GM19324 (cell line): ENCODE results near the gene TDRD12.
"Not testable (repeated sequence)": the region's sequence is repeated elsewhere in the genome, so short reads cannot be mapped to it uniquely, and the experiment has no call there.

Experiments used
- ATAC-seq: cut with Tn5 transposase; IDR thresholded peaks from one replicate; pipeline ENCODE4 v1.9.1; 2021; ENCODE audit warnings: mild to moderate bottlenecking, moderate library complexity; ENCODE audit not compliant: unreplicated experiment, low FRiP score

TDRD12 gene

DNA sequence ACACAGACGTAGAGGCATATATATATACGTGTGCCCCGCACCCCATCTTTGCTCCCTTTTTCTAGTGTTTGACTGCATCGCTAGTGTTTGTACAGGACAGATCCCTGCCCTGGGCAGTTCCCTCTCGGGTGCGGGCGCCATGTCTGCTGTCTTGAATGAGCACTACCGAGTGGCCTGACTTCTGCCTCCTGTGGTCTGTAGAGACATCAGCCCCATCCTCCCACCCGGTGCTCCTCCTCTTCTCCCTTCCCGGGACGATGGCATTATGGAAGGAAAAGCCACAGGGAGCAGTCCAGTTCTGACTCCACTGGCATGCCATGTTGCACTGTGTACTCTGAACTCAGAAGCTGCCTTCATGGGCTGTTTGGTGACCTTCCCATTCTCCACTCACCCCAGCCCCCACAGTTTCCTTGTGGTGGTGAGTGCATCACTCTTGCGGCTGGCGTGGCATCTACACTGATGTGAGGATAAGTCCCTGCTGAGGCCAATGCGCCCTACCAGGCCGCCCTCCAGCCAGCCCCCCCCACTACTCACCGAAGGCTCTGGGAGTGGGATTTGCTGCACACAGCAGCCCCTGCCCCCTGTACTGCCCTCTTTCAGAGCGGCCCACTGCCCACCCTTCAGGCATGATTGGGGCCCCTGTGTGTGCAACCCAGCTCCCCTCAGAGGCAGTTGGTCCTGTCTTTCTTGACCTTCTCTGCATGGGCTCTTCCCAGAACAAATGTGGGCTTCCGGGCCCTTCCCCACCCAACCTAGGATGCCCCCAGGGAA lies 25.2 kb downstream of the TDRD12 start:
- no peak for ATAC-seq

DNA sequence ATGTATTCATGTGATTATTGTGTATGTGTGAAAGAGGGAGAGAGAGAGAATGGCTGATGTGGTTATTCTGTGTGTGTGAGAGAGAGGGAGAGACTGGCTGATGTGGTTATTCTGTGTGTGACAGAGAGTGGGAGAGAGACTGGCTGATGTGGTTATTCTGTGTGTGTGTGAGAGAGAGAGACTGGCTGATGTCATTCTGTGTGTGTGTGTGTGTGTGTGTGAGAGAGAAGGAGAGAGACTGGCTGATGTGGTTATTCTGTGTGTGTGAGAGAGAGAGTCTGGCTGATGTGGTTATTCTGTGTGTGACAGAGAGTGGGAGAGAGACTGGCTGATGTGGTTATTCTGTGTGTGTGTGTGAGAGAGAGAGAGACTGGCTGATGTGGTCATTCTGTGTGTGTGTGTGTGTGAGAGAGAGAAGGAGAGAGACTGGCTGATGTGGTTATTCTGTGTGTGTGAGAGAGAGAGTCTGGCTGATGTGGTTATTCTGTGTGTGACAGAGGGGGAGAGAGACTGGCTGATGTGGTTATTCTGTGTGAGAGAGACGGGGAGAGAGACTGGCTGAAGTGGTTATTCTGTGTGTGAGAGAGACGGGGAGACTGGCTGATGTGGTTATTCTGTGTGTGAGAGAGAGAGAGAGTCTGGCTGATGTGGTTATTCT lies 26.2 kb downstream of the TDRD12 start:
- ATAC-seq, result not testable (repeated sequence)

DNA sequence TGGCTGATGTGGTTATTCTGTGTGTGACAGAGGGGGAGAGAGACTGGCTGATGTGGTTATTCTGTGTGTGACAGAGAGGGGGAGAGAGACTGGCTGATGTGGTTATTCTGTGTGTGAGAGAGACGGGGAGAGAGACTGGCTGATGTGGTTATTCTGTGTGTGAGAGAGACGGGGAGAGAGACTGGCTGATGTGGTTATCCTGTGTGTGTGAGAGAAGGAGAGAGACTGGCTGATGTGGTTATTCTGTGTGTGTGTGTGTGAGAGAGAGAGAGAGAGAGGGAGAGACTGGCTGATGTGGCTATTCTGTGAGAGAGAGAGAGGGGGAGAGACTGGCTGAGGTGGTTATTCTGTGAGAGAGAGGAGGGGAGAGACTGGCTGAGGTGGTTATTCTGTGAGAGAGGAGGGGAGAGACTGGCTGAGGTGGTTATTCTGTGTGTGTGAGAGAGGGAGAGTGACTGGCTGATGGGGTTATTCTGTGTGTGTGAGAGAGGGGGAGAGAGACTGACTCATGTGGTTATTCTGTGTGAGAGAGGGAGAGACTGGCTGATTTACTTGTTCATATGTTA lies 27.1 kb downstream of the TDRD12 start:
- not testable (repeated sequence) for ATAC-seq

DNA sequence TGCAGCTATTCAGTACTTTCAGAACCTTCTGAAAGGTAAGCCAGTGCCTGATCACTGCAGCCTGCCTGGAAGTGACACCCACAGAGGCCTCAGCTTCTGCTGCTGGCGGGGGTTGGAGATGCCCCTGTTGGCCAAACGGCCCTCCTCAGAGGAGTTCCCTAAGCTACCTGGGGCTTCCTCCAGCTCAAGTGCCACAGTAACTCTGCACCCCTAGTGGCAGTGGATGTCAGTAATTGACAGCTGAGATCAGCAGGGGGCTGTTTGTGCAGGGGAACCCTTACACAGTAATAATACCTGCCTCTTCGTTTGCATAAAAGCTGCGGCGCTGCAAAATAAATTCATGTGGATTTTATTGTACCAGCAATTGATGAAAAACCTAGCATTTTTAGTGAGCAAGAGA lies 28.9 kb downstream of the TDRD12 start:
- no peak for ATAC-seq

DNA sequence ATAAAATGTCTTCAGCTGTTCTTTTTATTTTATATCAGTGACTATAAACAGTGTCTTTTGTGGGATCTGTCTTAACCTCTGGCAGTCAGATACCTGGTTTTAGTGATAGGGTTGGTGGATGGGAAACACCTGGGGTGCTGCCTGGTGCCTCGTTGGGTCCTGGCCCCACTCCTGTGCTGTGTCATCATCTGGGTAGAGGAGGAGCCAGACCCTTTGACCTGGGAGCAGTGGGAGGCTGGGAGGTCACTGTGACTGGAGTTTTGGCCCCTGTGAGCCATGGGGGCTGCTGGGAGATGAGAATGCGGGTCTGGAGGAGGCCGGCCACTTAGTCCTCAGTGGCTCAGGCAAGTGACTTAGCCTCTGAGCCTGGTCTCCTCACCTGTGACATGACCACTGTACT lies 29.4 kb downstream of the TDRD12 start:
- no peak for ATAC-seq

DNA sequence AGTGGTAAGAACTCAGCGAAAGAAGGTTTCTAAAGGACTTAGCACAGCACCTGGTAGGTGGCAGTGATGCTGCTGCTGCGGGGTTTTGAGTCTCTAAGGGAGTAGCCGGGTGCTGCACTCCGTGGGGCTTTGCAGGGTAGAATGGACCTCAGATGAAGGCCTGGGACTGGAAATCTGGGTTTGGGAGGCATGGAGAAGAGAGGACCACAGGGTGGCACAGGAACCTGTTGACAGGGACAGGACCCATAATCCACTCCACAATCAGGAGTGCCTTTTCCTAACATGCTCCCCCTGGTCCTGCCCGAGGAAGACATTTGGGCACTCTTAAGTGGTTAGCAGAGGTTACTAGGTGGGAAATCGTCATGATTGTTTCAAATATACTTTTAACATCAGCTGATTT lies 29.8 kb downstream of the TDRD12 start:
- no peak for ATAC-seq

DNA sequence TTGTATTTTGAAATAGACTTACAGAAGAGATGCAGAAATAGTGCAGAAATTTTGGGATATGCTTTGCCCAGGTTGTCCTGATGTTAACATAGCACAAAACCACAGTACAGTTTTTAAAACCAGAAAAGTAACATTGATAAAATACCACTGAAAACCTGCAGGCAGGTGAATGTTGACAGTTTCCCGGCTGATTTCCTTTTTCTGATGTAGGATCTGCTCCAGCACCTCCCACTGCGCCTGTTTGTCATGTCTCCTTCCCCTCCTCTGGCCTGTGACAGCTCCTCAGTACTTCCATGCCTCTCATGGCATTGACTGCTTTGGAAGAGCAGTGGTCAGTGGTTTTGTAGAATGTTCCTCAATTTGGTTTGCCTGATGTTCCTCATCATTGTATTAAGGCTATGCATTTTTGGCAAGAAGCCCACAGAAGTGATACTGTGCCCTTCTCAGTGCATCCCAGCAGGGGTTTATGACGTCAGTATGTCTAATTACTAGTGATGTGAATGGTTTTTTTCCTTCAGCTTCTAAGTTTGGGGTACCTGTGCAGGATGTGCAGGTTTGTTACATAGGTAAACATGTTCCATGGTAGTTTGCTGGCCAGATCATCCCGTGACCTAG lies 31.0 kb downstream of the TDRD12 start:
- ATAC-seq, result no peak

DNA sequence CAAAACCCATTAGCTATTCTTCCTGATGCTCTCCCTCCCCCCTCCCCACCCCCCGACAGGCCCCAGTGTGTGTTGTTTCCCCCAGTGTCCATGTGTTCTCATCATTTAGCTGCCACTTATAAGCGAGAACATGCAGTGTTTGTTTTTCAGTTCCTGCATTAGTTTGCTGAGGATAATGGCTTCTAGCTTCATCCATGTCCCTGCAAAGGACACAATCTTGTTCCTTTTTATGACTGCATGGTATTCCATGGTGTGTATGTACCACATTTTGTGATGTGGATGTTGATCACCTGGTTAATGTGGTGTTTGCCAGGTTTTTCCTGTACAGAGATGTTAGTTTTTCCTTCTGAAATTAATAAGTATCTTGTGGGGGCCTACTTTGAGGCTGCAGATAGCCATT lies 31.5 kb downstream of the TDRD12 start:
- ATAC-seq, result no peak

DNA sequence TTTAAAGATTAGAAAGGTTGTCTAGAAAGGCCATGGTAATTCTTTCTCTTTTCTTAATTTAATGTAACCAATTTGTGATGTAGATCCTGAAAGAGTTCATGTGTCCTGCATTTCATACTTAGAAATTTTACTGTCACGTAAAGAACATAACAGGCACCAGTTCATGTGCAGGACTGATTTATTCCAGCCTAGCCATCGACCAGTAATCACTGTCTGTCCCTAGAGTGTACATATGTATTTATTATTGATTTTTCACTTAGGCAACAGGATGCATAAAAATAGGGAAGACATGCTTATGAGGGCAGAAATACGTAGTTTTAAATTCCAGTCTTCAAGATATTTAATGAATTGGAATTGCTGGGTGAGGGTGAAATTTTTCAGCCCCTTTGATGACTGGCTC lies 37.6 kb downstream of the TDRD12 start:
- no peak for ATAC-seq

DNA sequence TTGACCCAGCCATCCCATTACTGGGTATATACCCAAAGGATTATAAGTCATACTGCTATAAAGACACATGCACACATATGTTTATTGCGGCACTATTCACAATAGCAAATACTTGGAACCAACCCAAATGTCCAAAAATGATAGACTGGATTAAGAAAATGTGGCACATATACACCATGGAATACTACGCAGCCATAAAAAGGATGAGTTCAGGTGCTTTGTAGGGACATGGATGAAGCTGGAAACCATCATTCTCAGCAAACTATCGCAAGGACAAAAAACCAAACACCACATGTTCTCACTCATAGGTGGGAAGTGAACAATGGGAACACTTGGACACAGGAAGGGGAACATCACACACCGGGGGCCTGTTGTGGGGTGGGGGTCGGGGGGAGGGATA lies 45.8 kb downstream of the TDRD12 start:
- not testable (repeated sequence) for ATAC-seq

DNA sequence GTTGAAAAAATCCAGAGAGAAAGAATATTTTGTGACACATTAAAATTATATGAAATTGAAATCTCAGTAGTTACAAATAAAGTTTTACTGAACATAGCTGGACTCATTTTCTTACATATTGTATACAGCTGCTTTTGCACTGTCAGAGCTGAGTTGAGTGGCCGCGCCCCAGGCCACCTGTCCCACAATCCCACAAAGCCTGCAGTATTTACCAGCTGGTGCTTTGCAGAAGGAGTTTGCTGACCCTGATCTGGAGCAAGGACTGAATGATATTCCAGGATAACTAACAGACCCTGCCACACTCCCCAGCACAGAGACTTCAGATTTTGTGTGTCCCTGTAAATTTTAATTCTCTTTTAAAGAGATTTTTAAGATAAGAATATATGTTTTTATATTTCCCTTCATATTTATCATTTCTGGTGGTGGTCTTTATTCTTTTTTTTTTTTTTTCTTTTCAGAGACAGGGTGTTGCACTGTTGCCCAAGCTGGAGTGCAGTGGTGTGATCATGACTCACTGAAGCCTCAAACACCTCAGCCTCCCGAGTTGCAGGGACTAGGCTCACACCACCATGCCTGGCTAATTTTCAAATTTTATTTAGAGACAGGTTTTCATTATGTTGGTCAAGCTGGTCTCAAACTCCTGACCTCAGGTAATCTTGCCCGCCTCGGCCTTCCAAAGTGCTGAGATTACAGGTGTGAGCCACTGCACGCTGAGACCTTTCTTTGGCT lies 48.5 kb downstream of the TDRD12 start:
- no peak for ATAC-seq

DNA sequence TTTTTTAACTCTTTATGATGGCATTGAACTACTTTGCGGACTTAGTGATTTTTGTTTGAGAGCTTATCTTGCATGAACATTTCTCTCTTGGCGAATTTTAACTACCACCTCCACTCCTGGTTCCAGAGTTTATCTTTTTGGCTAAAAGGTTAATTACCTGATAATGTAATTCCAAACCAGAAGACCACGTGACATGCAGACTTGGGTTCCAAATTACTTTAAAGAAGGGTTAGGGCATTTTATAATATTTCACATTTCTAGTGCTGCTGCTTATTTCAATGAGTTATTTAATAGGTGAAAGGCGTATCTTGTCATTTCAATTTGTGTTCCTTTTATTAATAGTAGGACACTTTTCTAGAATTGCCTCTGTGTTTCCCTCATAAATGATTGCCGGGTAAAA lies 52.0 kb downstream of the TDRD12 start:
- ATAC-seq, result no peak

DNA sequence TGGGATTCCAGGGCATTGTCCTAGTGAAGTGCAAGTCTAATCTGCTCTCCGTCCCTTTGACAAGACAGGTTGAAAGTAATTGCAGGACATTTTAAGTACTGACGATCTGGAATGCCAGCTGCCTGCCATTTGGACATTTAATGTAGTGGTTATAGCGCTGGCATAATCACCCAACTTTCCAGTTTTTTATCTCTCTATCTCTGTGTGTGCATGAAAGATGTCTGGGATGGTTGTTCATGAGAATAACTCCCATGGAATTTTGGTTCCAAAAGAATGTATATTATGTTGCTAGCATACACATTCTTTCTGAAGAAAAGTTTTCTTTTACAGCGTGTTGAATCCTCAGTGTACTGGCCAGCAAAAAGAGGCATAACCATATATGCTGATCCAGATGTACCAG lies 53.6 kb downstream of the TDRD12 start:
- ATAC-seq, result no peak

DNA sequence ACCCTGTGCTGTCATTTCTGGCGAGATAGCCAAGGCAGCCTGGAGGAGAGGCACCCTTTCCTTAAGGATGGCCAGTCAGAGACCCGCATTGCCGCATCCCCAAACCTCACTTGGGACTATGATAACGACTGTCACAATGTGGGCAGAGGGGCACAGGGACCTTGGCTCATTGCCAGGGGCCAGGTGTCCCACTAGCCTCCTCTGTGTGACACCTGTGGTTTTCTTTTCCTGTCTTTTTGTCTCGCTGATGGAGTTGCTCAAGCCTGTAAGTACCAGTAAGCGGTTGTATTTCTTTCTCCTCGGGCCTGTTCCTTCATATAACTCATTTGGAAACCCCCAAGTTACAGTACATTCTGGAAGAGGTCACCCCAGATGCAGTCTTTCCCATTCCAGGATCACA lies 59.5 kb downstream of the TDRD12 start:
- ATAC-seq, result no peak

DNA sequence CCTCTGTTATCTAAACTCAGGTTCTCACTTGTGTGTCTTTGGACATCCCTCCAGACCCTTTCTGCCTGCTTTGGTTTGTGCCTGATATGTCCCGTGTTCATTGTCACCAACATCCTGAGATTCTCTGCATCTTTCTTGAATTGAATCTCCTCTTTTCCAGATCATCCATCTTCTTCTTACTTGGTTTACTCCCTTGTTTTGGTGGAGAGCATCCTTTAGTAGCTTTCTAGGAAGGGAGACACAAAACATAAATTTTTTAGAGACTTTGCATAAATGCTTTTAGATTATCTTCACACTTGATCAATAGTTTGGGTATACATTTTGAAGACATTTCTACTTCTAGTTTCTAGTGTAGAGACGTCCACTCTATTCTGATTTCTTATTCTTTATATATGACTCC lies 61.7 kb downstream of the TDRD12 start:
- ATAC-seq, result no peak

DNA sequence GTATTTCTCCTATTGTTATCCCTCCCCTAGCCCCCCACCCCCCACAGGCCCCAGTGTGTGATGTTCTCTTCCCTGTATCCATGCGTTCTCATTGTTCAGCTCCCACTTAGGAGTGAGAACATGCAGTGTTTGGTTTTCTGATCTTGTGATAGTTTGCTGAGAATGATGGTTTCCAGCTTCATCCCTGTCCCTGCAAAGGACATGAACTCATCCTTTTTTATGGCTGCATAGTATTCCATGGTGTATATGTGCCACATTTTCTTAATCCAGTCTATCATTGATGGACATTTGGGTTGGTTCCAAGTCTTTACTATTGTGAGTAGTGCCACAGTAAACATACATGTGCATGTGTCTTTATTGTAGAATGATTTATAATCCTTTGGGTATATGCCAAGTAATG lies 62.5 kb downstream of the TDRD12 start:
- ATAC-seq, result not testable (repeated sequence)

DNA sequence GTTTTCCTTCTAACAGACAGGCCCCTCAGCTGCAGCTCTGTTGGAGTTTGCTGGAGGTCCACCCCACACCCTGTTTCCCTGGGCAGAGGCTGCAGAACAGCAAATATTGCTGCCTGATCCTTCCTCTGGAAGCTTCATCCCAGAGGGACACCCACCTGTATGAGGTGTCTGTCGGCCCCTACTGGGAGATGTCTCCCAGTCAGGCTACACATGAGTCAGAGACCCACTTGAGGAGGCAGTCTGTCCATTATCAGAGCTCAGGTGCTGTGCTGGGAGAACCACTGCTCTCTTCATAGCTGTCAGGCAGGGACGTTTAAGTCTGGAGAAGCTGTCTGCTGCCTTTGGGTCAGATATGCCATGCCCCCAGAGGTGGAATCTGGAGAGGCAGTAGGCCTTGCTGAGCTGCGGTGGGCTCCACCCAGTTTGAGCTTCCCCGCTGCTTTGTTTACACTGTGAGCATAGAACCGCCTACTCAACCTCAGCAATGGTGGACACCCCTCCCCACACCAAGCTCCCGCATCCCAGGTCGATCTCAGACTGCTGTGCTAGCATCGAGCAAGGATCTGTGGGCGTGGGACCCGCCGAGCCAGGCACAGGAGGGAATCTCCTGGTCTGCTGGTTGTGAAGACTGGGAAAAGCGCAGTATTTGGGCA lies 67.7 kb downstream of the TDRD12 start:
- not testable (repeated sequence) for ATAC-seq

DNA sequence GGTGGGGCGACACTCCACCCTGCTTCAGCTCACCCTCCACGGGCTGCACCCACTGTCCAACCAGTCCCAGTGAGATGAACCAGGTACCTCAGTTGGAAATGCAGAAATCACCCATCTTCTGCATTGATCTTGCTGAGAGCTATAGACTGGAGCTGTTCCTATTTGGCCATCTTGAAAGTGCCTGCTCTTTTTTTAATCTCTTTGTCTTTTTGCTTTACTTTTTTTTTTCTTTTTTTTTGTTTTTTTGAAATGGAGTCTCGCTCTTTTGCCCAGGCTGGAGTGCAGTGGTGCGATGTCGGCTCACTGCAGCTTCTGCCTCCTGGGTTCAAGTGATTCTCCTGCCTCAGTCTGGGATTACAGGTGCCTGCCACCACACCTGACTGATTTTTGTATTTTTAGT lies 68.3 kb downstream of the TDRD12 start:
- ATAC-seq, result not testable (repeated sequence)

DNA sequence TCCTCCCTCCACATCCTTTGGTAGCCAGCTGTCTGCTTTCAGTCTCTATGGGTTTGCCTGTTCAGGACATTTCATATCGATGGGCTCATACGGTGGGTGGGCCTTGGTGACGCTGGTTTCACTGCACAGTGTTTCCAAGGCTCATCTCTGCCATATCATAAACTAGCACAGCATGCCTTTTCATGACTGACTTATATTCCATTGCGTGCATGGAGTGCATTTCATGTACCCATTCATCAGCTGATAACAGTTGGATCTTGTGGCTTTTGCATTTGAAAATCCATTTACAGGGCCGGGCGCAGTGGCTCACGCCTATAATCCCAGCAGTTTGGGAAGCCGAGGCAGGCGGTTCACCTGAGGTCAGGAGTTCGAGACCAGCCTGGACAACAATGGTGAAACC lies 69.9 kb downstream of the TDRD12 start:
- no peak for ATAC-seq

DNA sequence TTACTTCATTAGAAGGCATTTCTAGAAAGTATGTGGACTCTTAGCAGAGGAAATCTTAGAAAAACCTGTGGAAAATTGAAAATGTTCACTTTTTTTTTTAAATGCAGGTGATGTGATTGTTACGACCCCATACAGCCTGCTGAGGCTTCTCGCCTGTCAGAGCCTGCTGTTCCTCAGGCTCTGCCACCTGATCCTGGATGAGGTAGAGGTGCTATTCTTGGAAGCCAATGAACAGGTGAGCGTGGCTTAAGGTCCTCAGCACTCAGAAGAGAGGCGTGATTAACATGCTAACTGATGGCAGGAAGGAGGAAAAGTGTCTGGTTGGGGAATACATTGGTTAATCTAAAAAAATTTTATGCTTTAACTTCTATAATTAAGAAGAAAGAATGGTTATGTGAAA lies 78.6 kb downstream of the TDRD12 start:
- ATAC-seq, result no peak
